Measurements from ENCODE around the gene PRKAG2. TPM values are rescaled to one million over a fixed set of nuclear protein-coding genes. Genes with fewer than 3 reads are reported as not detected.
A peak's percentile ranks its signal among the peaks of the same experiment; 100 is the strongest.

The PRKAG2 gene
- total and polyA plus RNA-seq, 2 of the 8 experiments (the other 6 are each of a cell fraction or from before 2014, with no cell fraction given) = 7.5 to 18.1 TPM

DNA sequence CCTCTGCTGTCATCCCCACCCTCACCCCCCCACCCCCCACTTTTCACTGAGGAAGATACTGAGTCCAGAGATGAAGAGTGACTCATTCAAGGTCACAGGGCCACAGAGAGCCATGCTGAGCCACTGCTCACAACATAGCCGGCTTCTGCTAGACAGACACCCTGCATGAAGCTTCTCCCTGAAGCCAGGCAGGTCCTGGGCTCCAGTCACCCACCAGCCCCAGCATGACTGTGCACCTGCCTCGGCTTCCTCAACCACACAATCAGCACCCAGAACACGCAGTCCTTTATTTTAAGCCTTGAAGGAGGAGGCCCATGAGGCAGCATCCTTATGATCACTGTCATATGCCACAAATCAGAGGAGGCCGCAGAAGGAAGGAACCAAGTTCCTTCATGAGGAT, 19.2 kb upstream of the PRKAG2 start:
- no peak overlapping the region for H2BK120ac ChIP-seq (replicated peaks; ENCODE audit: low read depth, low read length)
- H3K27ac ChIP-seq (ENCODE audit: low read depth, low read length) = no peak overlapping the region
- no peaks in the 10 kb centered on the region for H3K9me3 ChIP-seq (ENCODE audit: insufficient read depth in 2 of 2, low read depth in 1 of 2, low read length in 1 of 2)
- H2BK12ac ChIP-seq (ENCODE audit: low read depth, low read length) = no peak overlapping the region
- no peaks in the 10 kb centered on the region for H3K79me1 ChIP-seq (ENCODE audit: low read depth, low read length)
- no peak overlapping the region for H2BK5ac ChIP-seq (ENCODE audit: low read depth, low read length)
- H3K27me3 ChIP-seq (replicated peaks in 1 of 4; ENCODE audit: control insufficient read depth in 3 of 4, extremely low read depth in 1 of 4, insufficient read depth in 3 of 4, low read length in 3 of 4) = peaks cover 0 to 3% (median 0%) of the 10 kb centered on the region in 4 experiments; a peak in 3 of 7 replicates
- H3K79me2 ChIP-seq (ENCODE audit: control insufficient read depth in 1 of 2, insufficient read depth in 2 of 2, low read length in 2 of 2) = no peaks in the 10 kb centered on the region
- no peak overlapping the region for H3K14ac ChIP-seq (ENCODE audit: insufficient read length)
- H3K23me2 ChIP-seq (ENCODE audit: low read depth, low read length) = no peaks in the 10 kb centered on the region
- no peak overlapping the region; the same call in 1 of the 2 replicates for H3K18ac ChIP-seq (ENCODE audit: extremely low read depth, low read length)
- no peak overlapping the region for H4K91ac ChIP-seq (replicated peaks; ENCODE audit: insufficient read length, low read length)
- no peak overlapping the region for H4K5ac ChIP-seq (ENCODE audit: insufficient read length, low read depth, low read length)
- H2BK20ac ChIP-seq (ENCODE audit: low read length) = no peak overlapping the region
- H3K36me3 ChIP-seq (ENCODE audit: control insufficient read depth in 2 of 4, insufficient read depth in 4 of 4, low read length in 3 of 4) = no peaks in the 10 kb centered on the region
- H4K8ac ChIP-seq (ENCODE audit: extremely low read depth, insufficient read depth, low read length) = no peak overlapping the region
- H3K4me2 ChIP-seq (ENCODE audit: insufficient read depth in 1 of 2, low read depth in 2 of 2, low read length in 2 of 2) = no peak overlapping the region
- peaks cover 0 to 6% (median 3%) of the 10 kb centered on the region in 4 experiments; a peak in 4 of 7 replicates for H3K4me1 ChIP-seq (replicated peaks in 1 of 4; ENCODE audit: control insufficient read depth in 3 of 4, insufficient read depth in 4 of 4, low read length in 3 of 4)
- H4K20me1 ChIP-seq (replicated peaks in 1 of 2; ENCODE audit: control insufficient read depth in 1 of 2, insufficient read depth in 2 of 2, low read length in 2 of 2) = no peaks in the 10 kb centered on the region
- FAIRE-seq (no peak), DNase-seq (ENCODE audit: low read depth in 1 of 2, low spot score in 2 of 2) (no peak)
- 82% methylated on average over 4 of the region's 4 CpGs; no CpG with 5 or more reads in 1 of the 2 experiments for WGBS, 2 experiments (ENCODE audit: extremely low coverage in 1 of 2, insufficient coverage in 1 of 2, insufficient read length in 1 of 2, insufficient replicate concordance in 2 of 2, low coverage in 1 of 2, low lambda C conversion rate in 2 of 2, missing lambda C conversion rate in 1 of 2)
- H2BK15ac ChIP-seq (ENCODE audit: low read length) = 0 out of 2 replicates have a peak overlapping the region, but pooled peaks have one; percentile 63
- H2AFZ ChIP-seq (ENCODE audit: low read length) = no peak overlapping the region
- ChIA-PET CTCF (ENCODE audit: partially characterized antibody) (interaction anchor here (0.8 to 1.6 kb wide), 3 partner anchors 10 to 33 kb away, joined by 3 to 4 read pairs (median 3); no protein-coding TSS in a partner anchor), POLR2A (ENCODE audit: partially characterized antibody) (interaction anchor here (0.8 kb wide), 1 partner anchor 19 kb away, joined by 3 read pairs; the partner anchor contains the start of gene PRKAG2)
- H3K56ac ChIP-seq (replicated peaks; ENCODE audit: insufficient read length, low read depth, low read length) = no peak overlapping the region
- TF ChIP-seq RXRA (IDR thresholded peaks at IDR 0.05; ENCODE audit: insufficient read depth, low read depth, low read length) = no peak
- no peak overlapping the region for H2AK5ac ChIP-seq (ENCODE audit: low read depth, low read length)
- no peak overlapping the region for H3K4me3 ChIP-seq (ENCODE audit: extremely low read depth in 1 of 4, insufficient read depth in 2 of 4, low read depth in 3 of 4, low read length in 4 of 4)
- no peak overlapping the region for H3K4ac ChIP-seq (replicated peaks; ENCODE audit: insufficient read length, low read depth, low read length)
- H3K23ac ChIP-seq (ENCODE audit: insufficient read length) = no peak overlapping the region
- H3K9ac ChIP-seq (replicated peaks in 1 of 4; ENCODE audit: extremely low read depth in 1 of 4, low read depth in 3 of 4, low read length in 3 of 4) = no peak overlapping the region

All from H1 (cell line).